ENCODE results near the gene ANKS1B. TPM values are rescaled to one million over a fixed set of nuclear protein-coding genes. Genes with fewer than 3 reads are reported as not detected.

Gene ANKS1B
- total RNA-seq, 1 experiment from 2014 or later = 0.54 TPM

DNA sequence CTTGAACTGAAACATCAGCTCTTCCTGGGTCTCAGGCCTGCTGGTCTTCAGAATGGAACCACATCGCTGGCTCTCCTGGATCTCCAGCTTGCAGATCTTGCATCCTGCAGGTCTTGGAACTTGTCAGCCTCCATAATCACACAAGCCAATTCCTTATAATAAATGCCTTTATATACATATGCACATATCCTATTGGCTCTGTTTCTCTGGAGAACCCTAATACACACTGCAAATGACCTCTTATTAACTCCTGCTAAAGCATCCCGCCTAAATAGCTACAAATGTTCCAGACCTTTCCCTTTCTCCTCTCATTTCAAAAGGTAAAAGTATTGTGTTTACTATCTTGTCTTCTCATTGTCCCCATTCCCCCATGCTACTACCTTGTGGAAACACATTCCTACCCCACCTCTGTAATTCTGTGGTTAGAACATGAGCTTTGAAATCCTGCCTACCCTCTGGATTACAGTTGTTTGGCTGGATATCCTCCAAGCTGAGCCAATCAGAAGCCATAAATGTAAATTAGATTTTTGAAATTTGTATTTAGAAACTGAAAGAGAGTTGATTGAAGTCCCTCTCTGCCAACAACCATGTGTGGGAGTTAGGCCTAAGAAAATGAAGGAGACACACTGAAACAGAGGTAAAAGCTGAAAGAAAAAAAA is 58.1 kb downstream of the ANKS1B start:
- H3K36me3 ChIP-seq (ENCODE audit: control insufficient read depth in 1 of 2, insufficient read depth in 2 of 2, low read length in 2 of 2) = no peaks in the 10 kb centered on the region
- no peaks in the 10 kb centered on the region for H3K79me2 ChIP-seq (ENCODE audit: insufficient read depth, low read length)
- ChIA-PET CTCF (no interaction called here), POLR2A (no interaction called here), RAD21 (ENCODE audit: low non-redundant PET in 1 of 2, low total read pairs in 2 of 2, uncharacterized antibody in 2 of 2, unreplicated experiment in 2 of 2) (no interaction called here)
- DNase-seq (ENCODE audit: low read depth, low spot score) (no peak), ATAC-seq (no peak)
- H3K9ac ChIP-seq (ENCODE audit: low read length) = no peak overlapping the region
- intact Hi-C loops (cut with micrococcal nuclease) = no loop called here
- H3K4me2 ChIP-seq (ENCODE audit: low read length) = no peak overlapping the region
- H2AFZ ChIP-seq (ENCODE audit: low read depth, low read length, poor library complexity, severe bottlenecking) = no peak overlapping the region
- no peak overlapping the region for H3K4me3 ChIP-seq (replicated peaks in 1 of 2; ENCODE audit: low read depth in 1 of 2, low read length in 2 of 2)
- TF ChIP-seq JUND (IDR thresholded peaks at IDR 0.05) = no peak
- TF ChIP-seq SP1 (IDR thresholded peaks at IDR 0.05; ENCODE audit: low read depth) = no peak
- TF ChIP-seq SIN3A (IDR thresholded peaks at IDR 0.05; ENCODE audit: low read depth) = no peak
- TF ChIP-seq SRF (IDR thresholded peaks at IDR 0.05; ENCODE audit: low read depth) = no peak
- TF ChIP-seq CEBPB (IDR thresholded peaks at IDR 0.05; ENCODE audit: low read depth) = no peak
- no peak for TF ChIP-seq MAX (IDR thresholded peaks at IDR 0.05)
- TF ChIP-seq YY1 (IDR thresholded peaks at IDR 0.05; ENCODE audit: extremely low read depth, insufficient replicate concordance, low read depth, low read length) = no peak
- no peak for TF ChIP-seq EZH2phosphoT487 (IDR thresholded peaks at IDR 0.05; ENCODE audit: borderline replicate concordance)
- TF ChIP-seq EZH2 (IDR thresholded peaks at IDR 0.05) = no peak
- TF ChIP-seq ZNF274 (IDR thresholded peaks at IDR 0.05; ENCODE audit: low read depth, low read length) = no peak
- no peak for TF ChIP-seq POLR2A (IDR thresholded peaks at IDR 0.05; ENCODE audit: borderline replicate concordance, extremely low read depth, insufficient read depth, insufficient read length)
- no peak for TF ChIP-seq ATF3 (IDR thresholded peaks at IDR 0.05)
- TF ChIP-seq RAD21 (IDR thresholded peaks at IDR 0.05; ENCODE audit: low read depth) = no peak
- no peaks in the 10 kb centered on the region for H3K27me3 ChIP-seq (ENCODE audit: insufficient read depth, low read length)
- no peaks in the 10 kb centered on the region for H4K20me1 ChIP-seq (ENCODE audit: insufficient read depth)
- H3K27ac ChIP-seq (ENCODE audit: low read depth, low read length) = no peak overlapping the region
- H3K4me1 ChIP-seq (ENCODE audit: control insufficient read depth in 1 of 2, insufficient read depth in 2 of 2, low read length in 2 of 2) = no peaks in the 10 kb centered on the region
- H3K9me2 ChIP-seq (ENCODE audit: insufficient read depth) = no peaks in the 10 kb centered on the region
- H3K9me3 ChIP-seq (ENCODE audit: control insufficient read depth in 1 of 2, insufficient read depth in 1 of 2, low read depth in 1 of 2, low read length in 2 of 2) = no peaks in the 10 kb centered on the region
- no TSS peak for BruUV-seq (replicated peaks)

Data from HCT116 (cell line).